SU-DHL-6 (cell line): ENCODE results near the gene CDH23.

Source experiments
- EZH2phosphoT487 ChIP-seq: fragments of 200-600 bp; sonication (generic), shearing (Covaris generic); conservative IDR thresholded peaks from 2 replicates; pipeline ENCODE4 v1.6.1; 2018; ENCODE audit warnings: mild to moderate bottlenecking, antibody characterized with exemption, low read length, moderate library complexity, mixed read lengths
- TF ChIP-seq, protein P1 (sequence below): fragments of 200-600 bp; sonication (generic); IDR thresholded peaks from one replicate; pipeline ENCODE4 v1.5.1; 2017; ENCODE audit warnings: antibody characterized with exemption, mild to moderate bottlenecking, low read length, moderate library complexity; ENCODE audit not compliant: insufficient read depth, poor library complexity, severe bottlenecking

DNA sequence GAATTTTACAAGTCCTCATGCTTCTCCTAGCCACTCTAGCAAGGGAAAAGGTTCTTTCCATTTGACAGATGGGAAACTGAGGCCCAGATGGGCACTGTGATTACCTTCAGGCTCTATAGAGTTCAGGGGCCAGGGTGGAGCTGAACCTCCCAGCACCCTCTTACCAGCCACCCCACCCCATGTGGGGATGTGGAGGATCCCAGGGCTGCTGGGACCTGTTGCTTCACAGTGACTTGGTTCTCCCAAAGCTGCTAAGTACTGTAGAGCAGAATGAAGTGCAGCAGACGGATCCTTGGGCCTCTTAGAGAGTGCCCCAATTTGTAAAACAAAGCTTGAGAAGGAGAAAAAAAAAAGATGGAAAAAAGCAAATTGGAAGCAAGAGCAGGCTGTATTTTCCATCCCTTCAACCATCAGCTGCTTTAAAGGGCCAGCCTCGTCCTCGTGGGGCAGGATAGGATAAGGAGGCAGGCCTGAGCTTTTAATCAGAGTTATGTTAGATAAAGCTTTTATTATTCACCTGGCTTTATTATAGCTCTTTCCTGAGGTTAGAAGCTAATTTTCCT lies 147.0 kb downstream of the CDH23 start:
- TF ChIP-seq, protein P1, sequence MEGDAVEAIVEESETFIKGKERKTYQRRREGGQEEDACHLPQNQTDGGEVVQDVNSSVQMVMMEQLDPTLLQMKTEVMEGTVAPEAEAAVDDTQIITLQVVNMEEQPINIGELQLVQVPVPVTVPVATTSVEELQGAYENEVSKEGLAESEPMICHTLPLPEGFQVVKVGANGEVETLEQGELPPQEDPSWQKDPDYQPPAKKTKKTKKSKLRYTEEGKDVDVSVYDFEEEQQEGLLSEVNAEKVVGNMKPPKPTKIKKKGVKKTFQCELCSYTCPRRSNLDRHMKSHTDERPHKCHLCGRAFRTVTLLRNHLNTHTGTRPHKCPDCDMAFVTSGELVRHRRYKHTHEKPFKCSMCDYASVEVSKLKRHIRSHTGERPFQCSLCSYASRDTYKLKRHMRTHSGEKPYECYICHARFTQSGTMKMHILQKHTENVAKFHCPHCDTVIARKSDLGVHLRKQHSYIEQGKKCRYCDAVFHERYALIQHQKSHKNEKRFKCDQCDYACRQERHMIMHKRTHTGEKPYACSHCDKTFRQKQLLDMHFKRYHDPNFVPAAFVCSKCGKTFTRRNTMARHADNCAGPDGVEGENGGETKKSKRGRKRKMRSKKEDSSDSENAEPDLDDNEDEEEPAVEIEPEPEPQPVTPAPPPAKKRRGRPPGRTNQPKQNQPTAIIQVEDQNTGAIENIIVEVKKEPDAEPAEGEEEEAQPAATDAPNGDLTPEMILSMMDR: no peak
- no peak for TF ChIP-seq EZH2phosphoT487
